HEK293 (cell line): ENCODE results near the gene GALNTL6.

Experiments
- ZNF140 ChIP-seq: fragments of 450-650 bp; formaldehyde crosslinking; IDR thresholded peaks from 2 replicates; pipeline ENCODE4 v1.5.1; 2016; ENCODE audit warnings: missing biosample characterization, missing genetic modification characterization
- ZNF2 ChIP-seq: fragments of 450-650 bp; formaldehyde crosslinking; IDR thresholded peaks from 2 replicates; pipeline ENCODE4 v1.5.1; 2016; ENCODE audit warnings: missing biosample characterization, missing genetic modification characterization
- ZNF398 ChIP-seq: fragments of 450-650 bp; formaldehyde crosslinking; IDR thresholded peaks from 2 replicates; pipeline ENCODE4 v1.5.1; 2017; ENCODE audit warnings: missing biosample characterization, missing genetic modification characterization
- ZNF747 ChIP-seq: fragments of 450-650 bp; formaldehyde crosslinking; IDR thresholded peaks from 2 replicates; pipeline ENCODE4 v1.5.1; 2016; ENCODE audit warnings: missing biosample characterization, missing genetic modification characterization
- ZNF791 ChIP-seq: fragments of 450-650 bp; formaldehyde crosslinking; IDR thresholded peaks from 2 replicates; pipeline ENCODE4 v1.5.1; 2016; ENCODE audit warnings: missing biosample characterization, missing genetic modification characterization
- TF ChIP-seq, protein P1 (sequence below): fragments of 450-650 bp; formaldehyde crosslinking; IDR thresholded peaks from 2 replicates; pipeline ENCODE4 v1.5.1; 2016; ENCODE audit warnings: missing biosample characterization, missing genetic modification characterization

DNA sequence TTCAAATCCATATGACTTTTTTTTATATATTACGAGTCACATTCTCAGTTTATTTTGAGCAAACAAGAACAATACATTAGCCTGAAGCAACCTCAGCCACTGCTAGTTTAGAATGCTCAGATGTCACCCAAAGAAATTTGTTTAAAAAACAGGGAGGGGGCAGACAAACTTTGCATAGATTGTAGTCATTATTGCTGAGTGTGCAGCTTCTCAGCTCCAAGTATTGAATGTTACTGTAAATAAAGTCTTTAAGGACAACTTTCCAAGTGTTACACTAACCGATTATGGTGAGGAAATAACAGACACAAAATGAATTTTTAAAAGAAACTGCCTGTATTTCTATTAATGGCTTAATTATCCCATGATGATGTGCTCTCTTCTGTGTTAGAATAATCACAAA lies 835.9 kb downstream of the GALNTL6 start:
- TF ChIP-seq ZNF140 (no peak), ZNF398 (tag by site-specific recombination) (no peak), ZNF791 (no peak), ZNF747 (tag by site-specific recombination) (no peak), ZNF2 (tag by site-specific recombination) (no peak)
- TF ChIP-seq, protein P1, sequence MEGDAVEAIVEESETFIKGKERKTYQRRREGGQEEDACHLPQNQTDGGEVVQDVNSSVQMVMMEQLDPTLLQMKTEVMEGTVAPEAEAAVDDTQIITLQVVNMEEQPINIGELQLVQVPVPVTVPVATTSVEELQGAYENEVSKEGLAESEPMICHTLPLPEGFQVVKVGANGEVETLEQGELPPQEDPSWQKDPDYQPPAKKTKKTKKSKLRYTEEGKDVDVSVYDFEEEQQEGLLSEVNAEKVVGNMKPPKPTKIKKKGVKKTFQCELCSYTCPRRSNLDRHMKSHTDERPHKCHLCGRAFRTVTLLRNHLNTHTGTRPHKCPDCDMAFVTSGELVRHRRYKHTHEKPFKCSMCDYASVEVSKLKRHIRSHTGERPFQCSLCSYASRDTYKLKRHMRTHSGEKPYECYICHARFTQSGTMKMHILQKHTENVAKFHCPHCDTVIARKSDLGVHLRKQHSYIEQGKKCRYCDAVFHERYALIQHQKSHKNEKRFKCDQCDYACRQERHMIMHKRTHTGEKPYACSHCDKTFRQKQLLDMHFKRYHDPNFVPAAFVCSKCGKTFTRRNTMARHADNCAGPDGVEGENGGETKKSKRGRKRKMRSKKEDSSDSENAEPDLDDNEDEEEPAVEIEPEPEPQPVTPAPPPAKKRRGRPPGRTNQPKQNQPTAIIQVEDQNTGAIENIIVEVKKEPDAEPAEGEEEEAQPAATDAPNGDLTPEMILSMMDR = no peak
